GM08714 (cell line): ENCODE measurements around the gene EEF1E1.

Experiments
- H3K4me3 ChIP-seq: fragments of 200-500 bp; sonication (Bioruptor generic); 2 replicates; pipeline ENCODE4 v1.5.1; 2014; ENCODE audit warnings: mild to moderate bottlenecking, low read length, inconsistent platforms
- ZNF274 ChIP-seq: IDR thresholded peaks from 2 replicates; pipeline ENCODE4 v1.6.1; 2012; ENCODE audit warnings: mild to moderate bottlenecking, low read depth, low read length

Gene EEF1E1

GRCh38 chr6:8108759-8109539, 6.6 kb upstream of the EEF1E1 start:
- H3K4me3 ChIP-seq = no peak overlapping the region
- TF ChIP-seq ZNF274 = no peak

- H3K4me3 ChIP-seq = no peak overlapping the region
- no peak for TF ChIP-seq ZNF274
Measured at GRCh38 chr6:8108031-8108660, 5.8 kb upstream of the EEF1E1 start.

- H3K4me3 ChIP-seq = no peak overlapping the region
- no peak for TF ChIP-seq ZNF274
Measured at GRCh38 chr6:8105791-8106190, 3.4 kb upstream of the EEF1E1 start.

GRCh38 chr6:8103726-8104125, 1.4 kb upstream of the EEF1E1 start:
- no peak for TF ChIP-seq ZNF274
- no peak overlapping the region for H3K4me3 ChIP-seq

GRCh38 chr6:8100159-8100854, 2.0 kb downstream of the EEF1E1 start:
- peak overlapping the region; percentile 8; the same call in 1 of the 2 replicates for H3K4me3 ChIP-seq
- no peak for TF ChIP-seq ZNF274

GRCh38 chr6:8090650-8091049, 11.7 kb downstream of the EEF1E1 start:
- TF ChIP-seq ZNF274 = no peak
- H3K4me3 ChIP-seq = no peak overlapping the region

- no peak for TF ChIP-seq ZNF274
- H3K4me3 ChIP-seq = no peak overlapping the region
Measured at GRCh38 chr6:8088886-8089285, 13.5 kb downstream of the EEF1E1 start.

GRCh38 chr6:8087870-8088754, 14.2 kb downstream of the EEF1E1 start:
- no peak overlapping the region for H3K4me3 ChIP-seq
- no peak for TF ChIP-seq ZNF274

GRCh38 chr6:8086755-8087306, 15.5 kb downstream of the EEF1E1 start:
- TF ChIP-seq ZNF274 = no peak

GRCh38 chr6:8085053-8085511, 17.3 kb downstream of the EEF1E1 start:
- no peak overlapping the region for H3K4me3 ChIP-seq
- no peak for TF ChIP-seq ZNF274

More at GRCh38 chr6:8086755-8087306, 15.5 kb downstream of the EEF1E1 start:
- H3K4me3 ChIP-seq = no peak overlapping the region

GRCh38 chr6:8084586-8084985, 17.8 kb downstream of the EEF1E1 start:
- H3K4me3 ChIP-seq = no peak overlapping the region
- TF ChIP-seq ZNF274 = no peak

GRCh38 chr6:8082954-8083858, 19.1 kb downstream of the EEF1E1 start:
- H3K4me3 ChIP-seq = no peak overlapping the region
- no peak for TF ChIP-seq ZNF274

GRCh38 chr6:8082572-8082953, 19.8 kb downstream of the EEF1E1 start:
- H3K4me3 ChIP-seq = no peak overlapping the region
- no peak for TF ChIP-seq ZNF274
